Subcutaneous adipose tissue (tissue), 4 donors: ENCODE results near the gene CCL11. TPM values are rescaled to one million over a fixed set of nuclear protein-coding genes. Genes with fewer than 3 reads are reported as not detected.

ENCODE experiments used
- total RNA-seq, 4 donors: library from RNA; depleted of rRNA; stranded (reverse); fragments of >200 nt; gene quantifications; one replicate each; pipeline ENCODE4 v1.1.0, GENCODE V29; 2016
- TF ChIP-seq, protein P1 (sequence below): fragments of 450-650 bp; IDR thresholded peaks from one replicate; pipeline ENCODE4 v1.5.1; 2016; ENCODE audit warnings: low read depth, mild to moderate bottlenecking, control low read depth, antibody characterized with exemption, moderate library complexity

CCL11 gene
- total RNA-seq, 4 donors from 2014 or later, result not detected

DNA sequence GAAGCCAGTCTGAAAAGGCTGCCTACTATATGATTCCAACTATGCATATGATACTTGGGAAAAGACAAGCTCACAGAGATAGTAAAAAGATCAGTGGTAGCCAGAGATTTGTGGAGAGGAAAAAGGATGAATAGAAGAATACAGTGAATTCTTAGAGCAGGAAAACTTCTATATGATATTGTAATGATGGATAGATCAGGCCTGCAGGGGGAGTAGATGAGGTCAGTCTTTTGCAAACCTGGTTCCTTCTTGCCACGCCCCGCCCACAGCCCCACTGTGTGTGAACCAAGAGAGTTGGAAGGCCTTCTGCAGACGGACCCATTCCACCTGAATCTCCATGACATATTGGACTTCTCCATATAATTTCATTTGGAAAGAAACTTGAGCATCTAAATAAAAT is 32.9 kb downstream of the CCL11 start:
- TF ChIP-seq, protein P1, sequence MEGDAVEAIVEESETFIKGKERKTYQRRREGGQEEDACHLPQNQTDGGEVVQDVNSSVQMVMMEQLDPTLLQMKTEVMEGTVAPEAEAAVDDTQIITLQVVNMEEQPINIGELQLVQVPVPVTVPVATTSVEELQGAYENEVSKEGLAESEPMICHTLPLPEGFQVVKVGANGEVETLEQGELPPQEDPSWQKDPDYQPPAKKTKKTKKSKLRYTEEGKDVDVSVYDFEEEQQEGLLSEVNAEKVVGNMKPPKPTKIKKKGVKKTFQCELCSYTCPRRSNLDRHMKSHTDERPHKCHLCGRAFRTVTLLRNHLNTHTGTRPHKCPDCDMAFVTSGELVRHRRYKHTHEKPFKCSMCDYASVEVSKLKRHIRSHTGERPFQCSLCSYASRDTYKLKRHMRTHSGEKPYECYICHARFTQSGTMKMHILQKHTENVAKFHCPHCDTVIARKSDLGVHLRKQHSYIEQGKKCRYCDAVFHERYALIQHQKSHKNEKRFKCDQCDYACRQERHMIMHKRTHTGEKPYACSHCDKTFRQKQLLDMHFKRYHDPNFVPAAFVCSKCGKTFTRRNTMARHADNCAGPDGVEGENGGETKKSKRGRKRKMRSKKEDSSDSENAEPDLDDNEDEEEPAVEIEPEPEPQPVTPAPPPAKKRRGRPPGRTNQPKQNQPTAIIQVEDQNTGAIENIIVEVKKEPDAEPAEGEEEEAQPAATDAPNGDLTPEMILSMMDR, result no peak

GRCh38 chr17:34319039-34319483 is 33.5 kb downstream of the CCL11 start, which contains the start of gene CCL8:
TSS of gene CCL8 (plus strand) at chr17:34319435. CDS start at chr17:34319502, 67 bp downstream.
- TF ChIP-seq, protein P1, result no peak

GRCh38 chr17:34321964-34322363 is 36.4 kb downstream of the CCL11 start:
- TF ChIP-seq, protein P1, result no peak

GRCh38 chr17:34337701-34338100 is 52.2 kb downstream of the CCL11 start:
- TF ChIP-seq, protein P1, result no peak

Other genes starting within 250 kb of the CCL11 start
- 10 to 100 TPM in 2 of 4 donors, 1 to 10 TPM in 1, not detected in 1; 7.9 to 24.3 (median 24.1) TPM for gene CCL2, start 30.5 kb upstream of the CCL11 start, total RNA-seq
- gene CCL7, start 15.5 kb upstream of the CCL11 start, total RNA-seq, result 1 to 10 TPM in 1 of 4 donors, under 1 TPM in 1, not detected in 2; 0.66 to 9.5 TPM
- under 1 TPM in 3 of 4 donors, not detected in 1; 0.44 to 0.98 (median 0.85) TPM for gene CCL8, start 33.7 kb downstream of the CCL11 start, total RNA-seq
- gene CCL13, start 70.7 kb downstream of the CCL11 start, total RNA-seq, result 10 to 100 TPM in 1 of 4 donors, 1 to 10 TPM in 2, not detected in 1; 1.8 to 15.0 (median 2.3) TPM
- gene CCL1, start 77.5 kb downstream of the CCL11 start, total RNA-seq, result not detected